Measurements from ENCODE around the gene FAM47E. TPM values are rescaled to one million over a fixed set of nuclear protein-coding genes. Genes with fewer than 3 reads are reported as not detected.

Gene FAM47E
- total and polyA plus RNA-seq, 2 of the 13 experiments (the other 11 are each of a cell fraction or from before 2014, with no cell fraction given), result 0.33 to 0.66 TPM

- TF ChIP-seq ZKSCAN8 (CRISPR knock-in tag; IDR thresholded peaks at IDR 0.05; ENCODE audit: borderline replicate concordance) (0 out of 2 replicates have a peak, but pooled peaks have one; percentile 22), HOXA5 (CRISPR knock-in tag; IDR thresholded peaks at IDR 0.05) (peak; percentile 56), SRSF4 (IDR thresholded peaks at IDR 0.05; ENCODE audit: low read depth, low read length, poor library complexity, severe bottlenecking) (no peak), ARNTL (CRISPR knock-in tag; IDR thresholded peaks at IDR 0.05) (no peak; the same call in 1 of the 2 replicates), ZFP36L1 (CRISPR knock-in tag; IDR thresholded peaks at IDR 0.05) (peak; percentile 64; the same call in 1 of the 2 replicates), SOX6 (IDR thresholded peaks at IDR 0.05) (no peak), SOX6 (CRISPR knock-in tag; IDR thresholded peaks at IDR 0.05) (peak; percentile 42), ZEB1 (IDR thresholded peaks at IDR 0.05; ENCODE audit: insufficient replicate concordance, low read depth) (no peak), ERF (CRISPR knock-in tag; IDR thresholded peaks at IDR 0.05) (peak; percentile 79; the same call in 1 of the 2 replicates), ZNF34 (CRISPR knock-in tag; IDR thresholded peaks at IDR 0.05; ENCODE audit: borderline replicate concordance) (0 out of 2 replicates have a peak, but pooled peaks have one; percentile 80), ZNF230 (CRISPR knock-in tag; IDR thresholded peaks at IDR 0.05) (no peak; the same call in none of the 2 replicates), PPARG (CRISPR knock-in tag; conservative IDR thresholded peaks at IDR 0.05) (no peak; the same call in 1 of the 2 replicates), FOXA1 (IDR thresholded peaks at IDR 0.05) (no peak), FOXA1 (CRISPR knock-in tag; IDR thresholded peaks at IDR 0.05) (no peak), CREM (IDR thresholded peaks at IDR 0.05) (no peak), CREM (CRISPR knock-in tag; IDR thresholded peaks at IDR 0.05) (no peak), ZHX1 (CRISPR knock-in tag; IDR thresholded peaks at IDR 0.05; ENCODE audit: low read depth) (no peak), NFYB (CRISPR knock-in tag; IDR thresholded peaks at IDR 0.05) (no peak; the same call in 1 of the 2 replicates), BRCA1 (CRISPR knock-in tag; IDR thresholded peaks at IDR 0.05) (no peak; the same call in 1 of the 2 replicates), ZNF704 (CRISPR knock-in tag; IDR thresholded peaks at IDR 0.05; ENCODE audit: borderline replicate concordance) (peak; percentile 31; the same call in 1 of the 2 replicates), ZNF770 (CRISPR knock-in tag; IDR thresholded peaks at IDR 0.05) (peak; percentile 64)
- TF ChIP-seq, protein P1, sequence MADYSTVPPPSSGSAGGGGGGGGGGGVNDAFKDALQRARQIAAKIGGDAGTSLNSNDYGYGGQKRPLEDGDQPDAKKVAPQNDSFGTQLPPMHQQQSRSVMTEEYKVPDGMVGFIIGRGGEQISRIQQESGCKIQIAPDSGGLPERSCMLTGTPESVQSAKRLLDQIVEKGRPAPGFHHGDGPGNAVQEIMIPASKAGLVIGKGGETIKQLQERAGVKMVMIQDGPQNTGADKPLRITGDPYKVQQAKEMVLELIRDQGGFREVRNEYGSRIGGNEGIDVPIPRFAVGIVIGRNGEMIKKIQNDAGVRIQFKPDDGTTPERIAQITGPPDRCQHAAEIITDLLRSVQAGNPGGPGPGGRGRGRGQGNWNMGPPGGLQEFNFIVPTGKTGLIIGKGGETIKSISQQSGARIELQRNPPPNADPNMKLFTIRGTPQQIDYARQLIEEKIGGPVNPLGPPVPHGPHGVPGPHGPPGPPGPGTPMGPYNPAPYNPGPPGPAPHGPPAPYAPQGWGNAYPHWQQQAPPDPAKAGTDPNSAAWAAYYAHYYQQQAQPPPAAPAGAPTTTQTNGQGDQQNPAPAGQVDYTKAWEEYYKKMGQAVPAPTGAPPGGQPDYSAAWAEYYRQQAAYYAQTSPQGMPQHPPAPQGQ (CRISPR knock-in tag; IDR thresholded peaks at IDR 0.05; ENCODE audit: borderline replicate concordance), result no peak
Measured at GRCh38 chr4:76305971-76306881, 54.7 kb downstream of the FAM47E start, which contains the start of gene STBD1 (continued).
